SHP77 (cell line): ENCODE measurements around the gene AUTS2.
"Not testable (repeated sequence)": the region's sequence is repeated elsewhere in the genome, so short reads cannot be mapped to it uniquely, and the experiment has no call there.

Experiments used
- DNase-seq, 2 experiments: peaks; one replicate each; lab custom pipeline; 2025; lab: John Stamatoyannopoulos, UW

AUTS2 gene

GRCh38 chr7:70578131-70578530, 979.9 kb downstream of the AUTS2 start:
- DNase-seq = no peak

- DNase-seq = no peak
Measured at GRCh38 chr7:70579397-70580097, 981.3 kb downstream of the AUTS2 start.

DNA sequence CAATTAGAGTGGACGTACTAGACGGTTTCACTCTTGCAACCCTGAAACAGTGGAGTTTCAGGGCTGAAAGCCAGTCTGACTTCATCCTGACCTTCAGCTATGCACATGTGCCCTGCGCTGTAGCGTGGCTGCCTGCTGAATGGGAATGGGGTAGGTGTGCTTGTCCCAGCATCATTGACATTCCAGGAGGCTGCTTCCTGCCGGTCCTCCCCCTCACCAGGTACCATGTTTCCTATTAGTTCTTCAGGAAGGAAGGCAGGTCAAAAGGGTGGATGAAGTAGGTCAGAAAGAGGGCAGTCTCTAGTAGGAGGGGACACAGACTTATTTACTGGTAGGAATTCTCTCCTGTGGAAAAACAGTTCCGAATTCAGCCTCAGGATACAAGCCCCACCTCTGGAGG, 981.9 kb downstream of the AUTS2 start:
- no peak for DNase-seq

- DNase-seq = no peak
Measured at GRCh38 chr7:70582927-70583895, 984.9 kb downstream of the AUTS2 start.

DNA sequence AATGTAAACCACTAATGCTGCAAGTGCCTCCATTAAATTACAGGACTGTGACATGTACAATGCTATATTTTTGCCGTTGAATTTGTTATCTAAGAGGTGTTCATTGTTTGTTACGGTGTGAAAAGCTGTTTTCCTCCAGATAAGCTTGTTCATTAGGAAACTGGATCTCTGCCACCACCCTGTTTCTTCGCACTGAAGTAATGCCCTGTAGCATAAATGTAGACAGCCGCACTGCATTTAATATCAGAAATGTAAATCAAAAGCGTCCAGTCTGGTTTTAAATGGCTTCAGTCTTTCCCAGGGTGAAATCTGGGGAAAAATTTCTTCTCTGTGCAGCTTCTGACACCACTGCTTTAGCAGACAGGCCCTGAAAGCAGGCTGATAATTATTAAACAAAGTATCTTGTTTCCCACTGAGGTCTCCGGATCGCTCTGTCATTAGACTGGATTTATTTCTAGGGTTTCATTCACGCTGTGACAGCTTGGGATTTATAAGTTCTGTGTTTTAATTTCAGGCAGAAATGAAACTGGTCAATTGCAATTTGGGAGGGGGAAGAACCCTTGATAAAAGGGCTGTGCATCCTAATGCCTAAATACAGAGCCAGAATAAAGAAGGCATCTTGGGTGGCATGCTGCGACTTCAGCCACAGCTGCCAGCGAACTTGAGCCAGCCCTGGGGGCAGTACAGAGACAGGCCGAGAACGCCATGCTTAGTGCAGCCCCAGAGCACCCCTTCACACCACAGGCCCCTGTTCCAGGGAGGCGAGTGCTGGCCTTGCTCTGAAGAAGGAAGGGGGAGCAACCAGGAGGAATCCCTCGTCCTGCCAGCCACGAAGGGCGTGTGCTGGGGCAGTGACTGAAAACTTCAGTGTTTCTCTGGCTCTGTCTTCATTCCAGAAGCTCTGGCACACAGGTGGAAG, 985.9 kb downstream of the AUTS2 start:
- no peak for DNase-seq

DNA sequence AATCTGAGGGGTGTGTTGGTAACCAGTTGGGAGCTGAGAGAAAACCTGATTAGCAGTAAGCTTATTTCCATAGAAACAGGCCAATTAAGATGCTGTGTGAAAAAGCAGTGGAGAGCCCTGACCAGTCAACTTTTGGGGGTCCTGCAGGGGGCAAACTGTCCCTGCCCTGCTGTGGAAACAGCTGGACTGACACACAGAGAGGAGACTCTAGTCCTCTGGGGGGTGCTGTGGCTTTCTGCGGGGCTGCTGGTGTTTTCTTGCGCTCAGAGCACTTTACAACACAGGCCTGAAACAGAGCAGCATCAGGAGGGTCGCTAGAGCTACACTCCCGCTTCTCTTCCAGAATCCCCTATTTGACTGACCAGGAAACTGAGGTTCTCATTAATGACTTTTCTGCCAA, 986.8 kb downstream of the AUTS2 start:
- no peak for DNase-seq

DNA sequence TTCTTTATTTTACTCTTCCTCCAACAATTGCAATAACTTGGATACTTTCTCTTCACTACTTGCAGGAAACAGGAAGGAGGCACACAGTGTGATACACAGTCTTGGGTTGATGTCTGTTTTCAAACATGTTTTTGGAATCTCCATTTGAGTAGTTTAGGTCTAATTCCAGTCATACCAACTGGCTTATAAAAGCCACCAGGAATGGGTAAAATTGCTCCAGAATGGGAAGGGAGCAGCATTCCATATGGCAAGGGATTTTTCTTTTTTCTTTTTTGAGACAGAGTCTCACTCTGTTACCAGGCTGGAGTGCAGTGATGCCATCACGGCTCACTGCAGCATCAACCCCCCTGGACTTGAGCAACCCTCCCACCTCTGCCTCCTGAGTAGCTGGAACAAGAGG, 988.5 kb downstream of the AUTS2 start:
- no peak for DNase-seq

GRCh38 chr7:70587739-70588138, 989.5 kb downstream of the AUTS2 start:
- no peak for DNase-seq

- DNase-seq = no peak
Measured at GRCh38 chr7:70588191-70588921, 990.1 kb downstream of the AUTS2 start.

DNA sequence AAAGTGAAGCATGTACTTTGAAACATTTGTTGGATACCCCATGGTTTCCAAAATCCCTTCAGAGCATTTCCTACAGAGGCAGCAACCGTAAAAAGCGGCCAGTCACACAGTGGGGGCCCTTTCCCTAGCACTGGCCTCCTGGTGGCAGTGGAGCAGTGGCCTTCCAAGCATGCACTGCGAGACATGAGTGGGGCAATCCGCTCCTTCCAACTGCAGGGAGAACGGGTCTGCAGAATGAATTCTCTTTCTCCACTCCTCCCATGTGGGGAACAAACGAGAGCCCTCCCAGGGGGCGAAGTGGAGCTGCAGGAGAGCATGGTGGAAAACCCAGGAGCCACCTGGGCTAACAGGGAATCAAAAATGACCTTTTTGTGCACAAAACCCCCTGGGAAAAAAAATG, 990.7 kb downstream of the AUTS2 start:
- no peak for DNase-seq

DNA sequence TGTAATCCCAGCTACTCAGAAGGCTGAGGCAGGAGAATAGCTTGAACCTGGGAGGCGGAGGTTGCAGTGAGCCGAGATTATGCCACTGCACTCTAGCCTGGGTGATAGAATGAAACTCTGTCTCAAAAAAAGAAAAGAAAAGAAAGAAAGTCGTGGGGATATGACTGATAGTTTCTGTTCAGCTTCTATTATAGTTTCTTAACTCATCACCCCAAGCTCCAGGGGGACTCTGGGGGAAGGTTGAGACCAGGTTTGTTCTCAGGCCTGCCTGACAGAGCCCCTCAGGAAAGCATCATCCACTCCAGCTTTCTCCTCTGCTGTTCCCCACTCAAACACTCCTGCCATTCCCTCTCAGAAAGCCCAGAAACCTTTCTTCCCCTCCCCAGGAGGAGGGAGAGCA, 991.3 kb downstream of the AUTS2 start:
- DNase-seq = no peak

DNA sequence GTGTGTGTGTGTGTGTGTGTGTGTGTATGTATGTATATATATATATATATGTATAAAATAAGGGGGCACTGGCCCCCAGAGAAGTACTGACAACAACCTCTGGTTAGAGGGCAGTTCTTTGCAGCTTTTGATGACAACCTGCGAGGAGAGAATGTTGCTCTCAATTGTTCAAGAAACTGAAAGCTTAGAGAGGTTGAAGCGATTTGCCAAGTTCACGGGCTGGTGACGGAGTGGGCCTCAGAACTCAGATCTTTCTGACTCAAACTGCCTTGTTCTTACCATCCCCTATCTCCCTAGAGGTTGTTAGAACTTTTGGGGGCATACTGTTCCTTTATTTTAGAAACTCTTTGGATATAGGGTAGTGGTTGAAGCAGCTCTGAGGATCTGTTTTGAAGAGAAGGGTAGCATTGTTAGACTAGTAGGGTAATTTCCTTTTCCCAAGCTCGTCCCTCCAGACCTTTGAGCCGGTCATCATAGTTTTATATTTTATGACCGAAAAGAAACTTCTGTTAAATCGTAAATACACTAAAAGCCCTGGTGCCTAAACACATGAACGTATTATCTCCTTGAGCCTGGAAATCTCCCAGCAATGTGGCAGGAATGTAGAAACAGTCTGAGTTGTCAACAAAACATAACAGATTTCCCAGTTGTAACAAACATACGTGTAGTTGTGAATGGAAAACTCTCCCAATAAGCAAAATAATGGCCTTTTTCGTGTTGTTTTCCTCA, 992.0 kb downstream of the AUTS2 start:
- no peak for DNase-seq

- DNase-seq = no peak
Measured at GRCh38 chr7:70591643-70592042, 993.4 kb downstream of the AUTS2 start.

DNA sequence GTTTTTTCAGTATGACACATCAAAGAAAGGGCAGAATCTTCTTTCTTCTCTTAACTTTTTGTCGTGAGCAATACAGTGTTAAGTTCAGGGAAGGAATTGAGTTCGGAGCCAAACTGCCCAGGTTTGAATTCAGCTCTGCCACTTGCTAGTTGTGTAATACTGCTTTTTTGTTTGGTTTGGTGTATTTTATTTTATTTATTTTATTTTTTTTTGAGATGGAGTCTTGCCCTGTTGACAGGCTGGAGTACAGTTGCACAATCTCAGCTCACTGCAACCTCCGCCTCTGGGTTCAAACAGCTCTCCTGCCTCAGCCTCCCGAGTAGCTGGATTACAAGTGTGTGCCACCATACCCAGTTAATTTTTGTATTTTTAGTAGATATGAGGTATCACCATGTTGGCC, 993.9 kb downstream of the AUTS2 start:
- DNase-seq = no peak

GRCh38 chr7:70594170-70594569, 995.9 kb downstream of the AUTS2 start:
- DNase-seq = no peak

DNA sequence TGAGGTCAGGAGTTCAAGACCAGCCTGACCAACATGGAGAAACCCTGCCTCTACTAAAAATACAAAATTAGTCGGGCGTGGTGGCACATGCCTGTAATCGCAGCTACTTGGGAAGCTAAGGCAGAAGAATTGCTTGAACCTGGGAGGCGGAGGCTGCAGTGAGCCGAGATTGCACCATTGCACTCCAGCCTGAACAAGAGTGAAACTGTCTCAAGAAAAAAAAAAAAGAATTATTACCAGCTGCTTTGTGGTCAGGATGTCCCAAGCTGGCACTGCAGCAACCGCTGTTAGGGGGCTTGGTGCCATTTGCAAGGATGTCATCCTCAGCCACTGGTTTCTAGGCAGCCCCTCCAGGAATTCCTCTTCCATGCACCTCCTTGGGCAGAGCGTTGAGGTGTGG, 996.6 kb downstream of the AUTS2 start:
- not testable (repeated sequence) for DNase-seq

- DNase-seq = no peak
Measured at GRCh38 chr7:70595370-70595754, 997.1 kb downstream of the AUTS2 start.

GRCh38 chr7:70595755-70596597, 997.7 kb downstream of the AUTS2 start:
- no peak for DNase-seq

DNA sequence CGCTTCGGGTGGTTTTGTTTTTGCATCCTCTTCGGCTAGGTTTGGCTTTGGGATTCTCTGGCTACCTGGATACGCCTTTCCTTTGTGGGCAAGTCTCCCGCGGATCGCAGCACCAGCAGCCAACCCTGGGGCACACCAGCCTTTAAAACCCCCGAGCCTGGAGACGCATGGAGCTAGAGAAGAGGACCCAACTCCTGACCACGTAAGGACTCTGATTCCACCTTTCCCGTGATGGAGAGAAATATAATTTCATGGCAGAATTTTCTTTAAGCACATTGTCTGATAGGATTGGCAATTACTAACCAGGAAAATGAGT, 998.3 kb downstream of the AUTS2 start:
- no peak for DNase-seq

- no peak for DNase-seq
Measured at GRCh38 chr7:70597066-70597465, 998.8 kb downstream of the AUTS2 start.
